ENCODE results near the gene TMIGD3.

GRCh38 chr1:111450185-111450584 is 53.2 kb downstream of the TMIGD3 start:
- TF ChIP-seq, protein P1, sequence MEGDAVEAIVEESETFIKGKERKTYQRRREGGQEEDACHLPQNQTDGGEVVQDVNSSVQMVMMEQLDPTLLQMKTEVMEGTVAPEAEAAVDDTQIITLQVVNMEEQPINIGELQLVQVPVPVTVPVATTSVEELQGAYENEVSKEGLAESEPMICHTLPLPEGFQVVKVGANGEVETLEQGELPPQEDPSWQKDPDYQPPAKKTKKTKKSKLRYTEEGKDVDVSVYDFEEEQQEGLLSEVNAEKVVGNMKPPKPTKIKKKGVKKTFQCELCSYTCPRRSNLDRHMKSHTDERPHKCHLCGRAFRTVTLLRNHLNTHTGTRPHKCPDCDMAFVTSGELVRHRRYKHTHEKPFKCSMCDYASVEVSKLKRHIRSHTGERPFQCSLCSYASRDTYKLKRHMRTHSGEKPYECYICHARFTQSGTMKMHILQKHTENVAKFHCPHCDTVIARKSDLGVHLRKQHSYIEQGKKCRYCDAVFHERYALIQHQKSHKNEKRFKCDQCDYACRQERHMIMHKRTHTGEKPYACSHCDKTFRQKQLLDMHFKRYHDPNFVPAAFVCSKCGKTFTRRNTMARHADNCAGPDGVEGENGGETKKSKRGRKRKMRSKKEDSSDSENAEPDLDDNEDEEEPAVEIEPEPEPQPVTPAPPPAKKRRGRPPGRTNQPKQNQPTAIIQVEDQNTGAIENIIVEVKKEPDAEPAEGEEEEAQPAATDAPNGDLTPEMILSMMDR (IDR thresholded peaks at IDR 0.05; ENCODE audit: insufficient read depth, low read length) = no peak
- no peak for TF ChIP-seq POLR2AphosphoS5 (IDR thresholded peaks at IDR 0.05; ENCODE audit: low read depth)
- no peak for TF ChIP-seq GABPA (IDR thresholded peaks at IDR 0.05; ENCODE audit: low read depth)

All from HL-60 (cell line).